ENCODE measurements around the gene TAS2R50.

The TAS2R50 gene

DNA sequence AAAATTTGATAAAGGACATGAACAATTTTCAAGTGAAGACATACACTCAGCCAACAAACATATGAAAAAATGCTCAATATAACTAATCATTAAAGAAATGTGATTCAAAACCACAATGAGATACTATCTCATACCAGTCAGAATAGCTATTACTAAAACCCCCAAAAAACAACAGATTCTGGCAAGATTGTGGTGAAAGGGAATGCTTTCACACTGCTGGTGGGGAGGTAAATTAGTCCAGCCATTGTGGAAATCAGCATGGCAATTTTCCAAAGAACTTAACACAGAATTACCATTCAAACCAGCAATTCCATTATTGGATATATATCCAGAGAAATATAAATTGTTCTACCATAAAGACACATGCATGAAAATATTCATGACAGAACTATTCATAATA is 29.0 kb downstream of the TAS2R50 start:
- H3K4me3 ChIP-seq (replicated peaks; ENCODE audit: insufficient read depth, low read length): no peak overlapping the region
- no peak overlapping the region for H3K27ac ChIP-seq (replicated peaks)
- no peak for DNase-seq (ENCODE audit: low read depth in 1 of 2, low spot score in 1 of 2)
- H3K27me3 ChIP-seq (ENCODE audit: insufficient read depth, poor library complexity, severe bottlenecking): no peaks in the 10 kb centered on the region
- TF ChIP-seq CTCF (IDR thresholded peaks at IDR 0.05; ENCODE audit: insufficient read depth, low read length) (no peak), REST (IDR thresholded peaks at IDR 0.05; ENCODE audit: insufficient replicate concordance, low read depth) (no peak), GABPA (IDR thresholded peaks at IDR 0.05; ENCODE audit: low read depth) (no peak)

DNA sequence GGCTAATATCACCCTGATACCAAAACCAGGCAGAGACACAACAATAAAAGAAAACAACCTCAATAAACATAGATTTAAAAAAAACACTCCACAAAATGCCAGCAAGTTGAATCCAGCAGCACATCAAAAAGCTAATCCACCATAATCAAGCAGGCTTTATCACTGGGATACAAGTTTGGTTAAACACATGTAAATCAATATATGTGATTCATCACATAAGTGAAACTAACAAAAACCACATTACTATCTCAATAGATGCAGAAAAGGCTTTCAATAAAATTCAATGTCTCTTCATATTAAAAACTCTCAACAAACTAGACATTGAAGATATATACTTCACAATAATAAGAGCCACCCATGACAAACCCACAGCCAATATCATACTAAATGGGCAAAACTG is 30.6 kb downstream of the TAS2R50 start:
- no peak for DNase-seq (ENCODE audit: low read depth in 1 of 2, low spot score in 1 of 2)

GRCh38 chr12:10952645-10953044 is 34.1 kb downstream of the TAS2R50 start:
- DNase-seq (ENCODE audit: low read depth in 1 of 2, low spot score in 1 of 2): no peak
- Histone ChIP-seq H3K27ac (replicated peaks) (no peak overlapping the region), H3K4me3 (replicated peaks; ENCODE audit: insufficient read depth, low read length) (no peak overlapping the region), H3K27me3 (ENCODE audit: insufficient read depth, poor library complexity, severe bottlenecking) (no peaks in the 10 kb centered on the region)
- TF ChIP-seq POLR2AphosphoS5 (IDR thresholded peaks at IDR 0.05; ENCODE audit: low read depth) (no peak), GABPA (IDR thresholded peaks at IDR 0.05; ENCODE audit: low read depth) (no peak), REST (IDR thresholded peaks at IDR 0.05; ENCODE audit: insufficient replicate concordance, low read depth) (no peak), SPI1 (IDR thresholded peaks at IDR 0.05; ENCODE audit: borderline replicate concordance, low read depth) (no peak), CTCF (IDR thresholded peaks at IDR 0.05; ENCODE audit: insufficient read depth, low read length) (no peak)

More for the DNA sequence above, 30.6 kb downstream of the TAS2R50 start:
- Histone ChIP-seq H3K4me3 (replicated peaks; ENCODE audit: insufficient read depth, low read length) (no peak overlapping the region), H3K27me3 (ENCODE audit: insufficient read depth, poor library complexity, severe bottlenecking) (no peaks in the 10 kb centered on the region), H3K27ac (replicated peaks) (no peak overlapping the region)
- no peak for TF ChIP-seq REST (IDR thresholded peaks at IDR 0.05; ENCODE audit: insufficient replicate concordance, low read depth)
- TF ChIP-seq POLR2AphosphoS5 (IDR thresholded peaks at IDR 0.05; ENCODE audit: low read depth): no peak
- TF ChIP-seq CTCF (IDR thresholded peaks at IDR 0.05; ENCODE audit: insufficient read depth, low read length): no peak
- no peak for TF ChIP-seq GABPA (IDR thresholded peaks at IDR 0.05; ENCODE audit: low read depth)
- TF ChIP-seq SPI1 (IDR thresholded peaks at IDR 0.05; ENCODE audit: borderline replicate concordance, low read depth): no peak
